Neural cell (in vitro differentiated cells): ENCODE measurements around the gene CACNB2. TPM values are rescaled to one million over a fixed set of nuclear protein-coding genes. Genes with fewer than 3 reads are reported as not detected.

Experiments
- H2AFZ ChIP-seq: fragments of 200-600, 300-800 bp; sonication (generic), shearing (Covaris generic); 2 replicates; pipeline ENCODE4 v1.6.0; 2014; ENCODE audit warnings: low read depth, mild to moderate bottlenecking, antibody characterized with exemption, low read length, moderate library complexity
- H3F3A ChIP-seq: fragments of 200-600 bp; shearing (Covaris generic); 2 replicates; pipeline ENCODE4 v1.6.1; 2016; ENCODE audit warnings: mild to moderate bottlenecking, moderate library complexity, mixed read lengths, antibody characterized with exemption, low read length; ENCODE audit not compliant: insufficient read depth, poor library complexity, severe bottlenecking
- H3K27ac ChIP-seq: fragments of 200-600, 300-800 bp; sonication (generic), shearing (Covaris generic); 2 replicates; pipeline ENCODE4 v1.5.1; 2014; ENCODE audit warnings: mild to moderate bottlenecking, low read length, moderate library complexity
- H3K27me3 ChIP-seq: fragments of 300-800, 200-600 bp; sonication (generic), shearing (Covaris generic); 2 replicates; pipeline ENCODE4 v1.6.0; 2014; ENCODE audit warnings: mild to moderate bottlenecking, low read depth, low read length, moderate library complexity; ENCODE audit not compliant: insufficient read depth
- H3K36me3 ChIP-seq: fragments of 300-800, 200-600 bp; sonication (generic), shearing (Covaris generic); 2 replicates; pipeline ENCODE4 v1.5.1; 2014; ENCODE audit warnings: mild to moderate bottlenecking, antibody characterized with exemption, low read length, moderate library complexity; ENCODE audit not compliant: insufficient read depth
- H3K4me2 ChIP-seq: fragments of 300-800, 200-600 bp; sonication (generic), shearing (Covaris generic); 2 replicates; pipeline ENCODE4 v1.6.0; 2014; ENCODE audit warnings: mild to moderate bottlenecking, low read length
- H3K4me3 ChIP-seq: fragments of 300-800, 200-600 bp; sonication (generic), shearing (Covaris generic); 2 replicates; pipeline ENCODE4 v1.5.1; 2014; ENCODE audit warnings: mild to moderate bottlenecking, low read length, moderate library complexity
- H3K79me2 ChIP-seq: fragments of 200-600 bp; shearing (Covaris generic); replicated peaks from 2 replicates; pipeline ENCODE4 v1.6.0; 2014; ENCODE audit warnings: mild to moderate bottlenecking, low read length, moderate library complexity; ENCODE audit not compliant: insufficient read depth
- H3K9ac ChIP-seq: fragments of 300-800, 200-600 bp; sonication (generic), shearing (Covaris generic); 2 replicates; pipeline ENCODE4 v1.6.1; 2016; ENCODE audit warnings: mild to moderate bottlenecking, low read length, mixed read lengths
- H3K9me2 ChIP-seq: fragments of 200-600 bp; shearing (Covaris generic); 2 replicates; pipeline ENCODE4 v1.6.1; 2016; ENCODE audit warnings: mild to moderate bottlenecking, low read length, mixed read lengths; ENCODE audit not compliant: insufficient read depth
- H3K9me3 ChIP-seq: fragments of 200-600, 300-800 bp; sonication (generic), shearing (Covaris generic); 2 replicates; pipeline ENCODE4 v1.6.1; 2016; ENCODE audit warnings: mild to moderate bottlenecking, mixed run types, low read length, moderate library complexity, mixed read lengths
- H4K20me1 ChIP-seq: fragments of 200-600 bp; shearing (Covaris generic); 2 replicates; pipeline ENCODE4 v1.6.1; 2016; ENCODE audit warnings: mild to moderate bottlenecking, mixed run types; ENCODE audit not compliant: insufficient read depth
- EP300 ChIP-seq: fragments of 450-650 bp; conservative IDR thresholded peaks from 2 replicates; pipeline ENCODE4 v1.6.1; 2014; ENCODE audit warnings: antibody characterized with exemption, mild to moderate bottlenecking, moderate library complexity; ENCODE audit not compliant: poor library complexity, severe bottlenecking
- EZH2 ChIP-seq: fragments of 200-600, 300-800 bp; shearing (Covaris generic), sonication (generic); IDR thresholded peaks from 2 replicates; pipeline ENCODE4 v1.6.1; 2014; ENCODE audit warnings: antibody characterized with exemption, low read length, borderline replicate concordance, mild to moderate bottlenecking; ENCODE audit not compliant: insufficient read depth, poor library complexity, severe bottlenecking
- MXI1 ChIP-seq: fragments of 450-650 bp; conservative IDR thresholded peaks from 2 replicates; pipeline ENCODE4 v1.6.1; 2014; ENCODE audit warnings: antibody characterized with exemption, mild to moderate bottlenecking; ENCODE audit not compliant: poor library complexity, severe bottlenecking
- POLR2AphosphoS5 ChIP-seq: IDR thresholded peaks from 2 replicates; pipeline ENCODE4 v1.6.1; 2012
- RAD21 ChIP-seq: fragments of 450-650 bp; conservative IDR thresholded peaks from 2 replicates; pipeline ENCODE4 v1.6.1; 2014; ENCODE audit warnings: antibody characterized with exemption, mild to moderate bottlenecking, moderate library complexity
- SMC3 ChIP-seq: fragments of 450-650 bp; conservative IDR thresholded peaks from 2 replicates; pipeline ENCODE4 v1.6.1; 2014; ENCODE audit warnings: antibody characterized with exemption, mild to moderate bottlenecking, moderate library complexity; ENCODE audit not compliant: poor library complexity
- TAF1 ChIP-seq: IDR thresholded peaks from 2 replicates; pipeline ENCODE4 v1.6.1; 2012; ENCODE audit warnings: low read depth
- polyA plus RNA-seq: library from polyadenylated mRNA; depleted of rRNA; stranded (reverse); fragments of >200 nt; gene quantifications from 2 replicates; pipeline ENCODE4 v1.2.3, GENCODE V29; 2014
- TF ChIP-seq, protein P1 (sequence below): IDR thresholded peaks from 2 replicates; pipeline ENCODE4 v1.6.1; 2012; ENCODE audit warnings: borderline replicate concordance
- TF ChIP-seq, protein P2 (sequence below): fragments of 450-650 bp; IDR thresholded peaks from 2 replicates; pipeline ENCODE4 v1.5.1; 2014; ENCODE audit warnings: antibody characterized with exemption, mild to moderate bottlenecking, moderate library complexity; ENCODE audit not compliant: poor library complexity, severe bottlenecking

CACNB2 gene
- polyA plus RNA-seq, 1 donor from 2014 or later = 14.3 TPM

DNA sequence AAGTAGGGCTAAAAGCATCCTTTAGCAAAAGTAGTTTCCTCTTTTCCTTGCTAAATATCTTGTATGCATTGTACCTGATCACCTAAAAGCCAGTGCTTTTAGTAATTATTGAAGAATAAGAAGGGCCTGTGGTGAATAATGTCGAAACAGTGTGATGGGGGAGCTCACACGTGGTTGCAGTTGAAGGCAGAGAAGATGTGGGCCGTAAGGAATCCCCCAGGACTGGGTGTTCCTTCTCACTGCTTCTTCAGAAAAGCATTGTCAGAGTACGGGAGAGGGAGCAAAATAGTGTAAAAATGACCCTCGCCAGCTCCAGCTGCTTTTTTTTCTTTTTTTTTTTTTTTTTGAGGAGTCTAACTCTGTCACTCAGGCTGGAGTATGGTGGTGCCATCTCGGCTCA lies 310.1 kb downstream of the CACNB2 start:
- Histone ChIP-seq H3K27me3 (no peaks in the 10 kb centered on the region), H3K4me2 (no peak overlapping the region), H2AFZ (no peak overlapping the region), H3F3A (no peaks in the 10 kb centered on the region), H3K9me2 (no peaks in the 10 kb centered on the region), H3K79me2 (no peaks in the 10 kb centered on the region), H3K9me3 (no peaks in the 10 kb centered on the region), H4K20me1 (no peaks in the 10 kb centered on the region), H3K9ac (no peak overlapping the region), H3K27ac (no peak overlapping the region), H3K4me3 (no peak overlapping the region), H3K36me3 (no peaks in the 10 kb centered on the region)
- TF ChIP-seq EZH2 = no peak
- no peak for TF ChIP-seq RAD21
- no peak for TF ChIP-seq SMC3
- TF ChIP-seq, protein P1, sequence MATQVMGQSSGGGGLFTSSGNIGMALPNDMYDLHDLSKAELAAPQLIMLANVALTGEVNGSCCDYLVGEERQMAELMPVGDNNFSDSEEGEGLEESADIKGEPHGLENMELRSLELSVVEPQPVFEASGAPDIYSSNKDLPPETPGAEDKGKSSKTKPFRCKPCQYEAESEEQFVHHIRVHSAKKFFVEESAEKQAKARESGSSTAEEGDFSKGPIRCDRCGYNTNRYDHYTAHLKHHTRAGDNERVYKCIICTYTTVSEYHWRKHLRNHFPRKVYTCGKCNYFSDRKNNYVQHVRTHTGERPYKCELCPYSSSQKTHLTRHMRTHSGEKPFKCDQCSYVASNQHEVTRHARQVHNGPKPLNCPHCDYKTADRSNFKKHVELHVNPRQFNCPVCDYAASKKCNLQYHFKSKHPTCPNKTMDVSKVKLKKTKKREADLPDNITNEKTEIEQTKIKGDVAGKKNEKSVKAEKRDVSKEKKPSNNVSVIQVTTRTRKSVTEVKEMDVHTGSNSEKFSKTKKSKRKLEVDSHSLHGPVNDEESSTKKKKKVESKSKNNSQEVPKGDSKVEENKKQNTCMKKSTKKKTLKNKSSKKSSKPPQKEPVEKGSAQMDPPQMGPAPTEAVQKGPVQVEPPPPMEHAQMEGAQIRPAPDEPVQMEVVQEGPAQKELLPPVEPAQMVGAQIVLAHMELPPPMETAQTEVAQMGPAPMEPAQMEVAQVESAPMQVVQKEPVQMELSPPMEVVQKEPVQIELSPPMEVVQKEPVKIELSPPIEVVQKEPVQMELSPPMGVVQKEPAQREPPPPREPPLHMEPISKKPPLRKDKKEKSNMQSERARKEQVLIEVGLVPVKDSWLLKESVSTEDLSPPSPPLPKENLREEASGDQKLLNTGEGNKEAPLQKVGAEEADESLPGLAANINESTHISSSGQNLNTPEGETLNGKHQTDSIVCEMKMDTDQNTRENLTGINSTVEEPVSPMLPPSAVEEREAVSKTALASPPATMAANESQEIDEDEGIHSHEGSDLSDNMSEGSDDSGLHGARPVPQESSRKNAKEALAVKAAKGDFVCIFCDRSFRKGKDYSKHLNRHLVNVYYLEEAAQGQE = no peak
- TF ChIP-seq EP300 = no peak
- no peak for TF ChIP-seq POLR2AphosphoS5

DNA sequence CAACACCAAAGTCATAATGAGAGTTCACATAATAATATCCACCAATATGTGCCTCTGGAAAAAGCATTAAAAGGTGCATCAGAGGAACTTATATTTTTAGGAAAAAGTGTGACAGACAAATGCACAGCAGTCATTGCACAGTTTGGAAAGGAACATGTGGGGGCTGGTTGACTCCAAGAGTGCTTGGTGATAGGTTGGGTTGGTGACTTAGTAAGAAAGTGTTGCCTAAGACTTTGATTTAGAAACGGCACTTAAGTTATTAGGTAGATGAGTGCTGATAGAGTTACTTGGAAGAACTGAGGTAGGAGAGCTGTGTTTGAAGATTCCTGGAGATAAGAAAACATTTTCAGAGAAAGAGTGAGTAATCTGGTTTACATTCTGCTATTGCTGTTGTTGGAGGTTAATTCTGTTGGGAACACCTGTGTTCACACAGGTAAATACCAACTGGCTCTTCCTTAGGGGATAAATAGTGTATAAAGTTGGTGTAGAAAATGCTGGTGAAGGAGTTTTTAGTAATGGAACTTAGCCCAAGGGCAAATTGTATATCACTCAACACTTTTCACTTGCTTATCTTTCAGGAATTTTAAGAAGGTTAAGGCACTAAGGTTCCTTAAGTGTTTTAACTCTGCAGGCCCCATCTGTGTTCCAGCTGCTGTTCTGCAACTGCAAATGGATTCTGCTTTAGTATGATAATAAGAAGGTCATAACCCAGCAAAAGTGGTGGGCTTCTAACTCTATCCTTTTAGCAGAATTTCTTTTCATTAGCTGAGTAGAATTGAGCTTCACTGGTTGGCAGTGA lies 315.1 kb downstream of the CACNB2 start:
- H3K27ac ChIP-seq = no peak overlapping the region
- H3K79me2 ChIP-seq = no peaks in the 10 kb centered on the region

More for the DNA sequence above, 315.1 kb downstream of the CACNB2 start:
- Histone ChIP-seq H3K9ac (no peak overlapping the region), H3K9me3 (no peaks in the 10 kb centered on the region), H3K36me3 (no peaks in the 10 kb centered on the region), H3K27me3 (no peaks in the 10 kb centered on the region), H2AFZ (no peak overlapping the region), H3K4me3 (no peak overlapping the region), H4K20me1 (no peaks in the 10 kb centered on the region), H3K9me2 (no peaks in the 10 kb centered on the region), H3K4me2 (no peak overlapping the region), H3F3A (no peaks in the 10 kb centered on the region)
- no peak for TF ChIP-seq MXI1
- TF ChIP-seq TAF1 = no peak
- TF ChIP-seq, protein P2, sequence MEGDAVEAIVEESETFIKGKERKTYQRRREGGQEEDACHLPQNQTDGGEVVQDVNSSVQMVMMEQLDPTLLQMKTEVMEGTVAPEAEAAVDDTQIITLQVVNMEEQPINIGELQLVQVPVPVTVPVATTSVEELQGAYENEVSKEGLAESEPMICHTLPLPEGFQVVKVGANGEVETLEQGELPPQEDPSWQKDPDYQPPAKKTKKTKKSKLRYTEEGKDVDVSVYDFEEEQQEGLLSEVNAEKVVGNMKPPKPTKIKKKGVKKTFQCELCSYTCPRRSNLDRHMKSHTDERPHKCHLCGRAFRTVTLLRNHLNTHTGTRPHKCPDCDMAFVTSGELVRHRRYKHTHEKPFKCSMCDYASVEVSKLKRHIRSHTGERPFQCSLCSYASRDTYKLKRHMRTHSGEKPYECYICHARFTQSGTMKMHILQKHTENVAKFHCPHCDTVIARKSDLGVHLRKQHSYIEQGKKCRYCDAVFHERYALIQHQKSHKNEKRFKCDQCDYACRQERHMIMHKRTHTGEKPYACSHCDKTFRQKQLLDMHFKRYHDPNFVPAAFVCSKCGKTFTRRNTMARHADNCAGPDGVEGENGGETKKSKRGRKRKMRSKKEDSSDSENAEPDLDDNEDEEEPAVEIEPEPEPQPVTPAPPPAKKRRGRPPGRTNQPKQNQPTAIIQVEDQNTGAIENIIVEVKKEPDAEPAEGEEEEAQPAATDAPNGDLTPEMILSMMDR = no peak
- TF ChIP-seq SMC3 = no peak
- no peak for TF ChIP-seq EP300
- no peak for TF ChIP-seq EZH2
- no peak for TF ChIP-seq RAD21
- TF ChIP-seq, protein P1 = no peak
- TF ChIP-seq POLR2AphosphoS5 = no peak
